GM10847 (cell line): ENCODE results near the gene MBOAT7.

Experiments
- POLR2A ChIP-seq: IDR thresholded peaks from 2 replicates; pipeline ENCODE4 v1.6.1; 2011; ENCODE audit not compliant: insufficient read length; ENCODE audit errors: extremely low read depth

Gene MBOAT7

GRCh38 chr19:54207983-54208783 is 18.8 kb upstream of the MBOAT7 start:
- no peak for TF ChIP-seq POLR2A

- TF ChIP-seq POLR2A = no peak
Observed at GRCh38 chr19:54207676-54207982, 18.2 kb upstream of the MBOAT7 start.

GRCh38 chr19:54206831-54207177 is 17.4 kb upstream of the MBOAT7 start:
- no peak for TF ChIP-seq POLR2A

- TF ChIP-seq POLR2A = no peak
Observed at GRCh38 chr19:54206030-54206830, 16.9 kb upstream of the MBOAT7 start.

GRCh38 chr19:54204767-54205468 is 15.5 kb upstream of the MBOAT7 start:
- no peak for TF ChIP-seq POLR2A

- TF ChIP-seq POLR2A = no peak
Observed at GRCh38 chr19:54203151-54203611, 13.8 kb upstream of the MBOAT7 start.

- no peak for TF ChIP-seq POLR2A
Observed at GRCh38 chr19:54201980-54202379, 12.6 kb upstream of the MBOAT7 start.

GRCh38 chr19:54201172-54201701 is 11.9 kb upstream of the MBOAT7 start:
- TF ChIP-seq POLR2A = no peak

GRCh38 chr19:54199401-54199800 is 10.0 kb upstream of the MBOAT7 start:
- no peak for TF ChIP-seq POLR2A

GRCh38 chr19:54197121-54197520 is 7.7 kb upstream of the MBOAT7 start:
- no peak for TF ChIP-seq POLR2A

- TF ChIP-seq POLR2A = no peak
Observed at GRCh38 chr19:54196536-54196935, 7.2 kb upstream of the MBOAT7 start.

GRCh38 chr19:54193011-54193410 is 3.6 kb upstream of the MBOAT7 start:
- TF ChIP-seq POLR2A = no peak

- no peak for TF ChIP-seq POLR2A
Observed at GRCh38 chr19:54191811-54192453, 2.6 kb upstream of the MBOAT7 start.

GRCh38 chr19:54191011-54191810 is 1.8 kb upstream of the MBOAT7 start, which contains the start of gene TSEN34:
Gene TSEN34, plus strand, starts transcription at chr19:54191308. Its CDS starts 57 bp downstream, at chr19:54191365.
- TF ChIP-seq POLR2A = peak; percentile 28
